Neural crest cell (in vitro differentiated cells): Measurements from ENCODE around the gene CPVL. TPM values are rescaled to one million over a fixed set of nuclear protein-coding genes. Genes with fewer than 3 reads are reported as not detected.

Source experiments
- DNase-seq: peaks from one replicate; pipeline ENCODE4 v3.0.0; 2021; ENCODE audit warnings: low read depth, mixed read lengths, low spot score
- H3K27ac Mint-ChIP-seq: one replicate; pipeline ENCODE4 v1.8.0; 2021; ENCODE audit warnings: mild to moderate bottlenecking, mixed read lengths; ENCODE audit not compliant: unreplicated experiment
- H3K27me3 Mint-ChIP-seq: 2 replicates; pipeline ENCODE4 v1.8.0; 2021; ENCODE audit warnings: low read depth, mild to moderate bottlenecking, mixed read lengths
- H3K36me3 Mint-ChIP-seq: 2 replicates; pipeline ENCODE4 v1.8.0; 2021; ENCODE audit warnings: low read depth, mild to moderate bottlenecking, mixed read lengths
- H3K4me1 Mint-ChIP-seq: 2 replicates; pipeline ENCODE4 v1.8.0; 2021; ENCODE audit warnings: mixed read lengths
- H3K4me3 Mint-ChIP-seq: one replicate; pipeline ENCODE4 v1.8.0; 2021; ENCODE audit warnings: mild to moderate bottlenecking, mixed read lengths
- H3K9me3 Mint-ChIP-seq: 2 replicates; pipeline ENCODE4 v1.8.0; 2021; ENCODE audit warnings: mixed read lengths
- CTCF ChIP-seq: fragments of 200-600 bp; sonication (generic); conservative IDR thresholded peaks from 2 replicates; pipeline ENCODE4 v1.5.0; 2021; ENCODE audit warnings: antibody characterized with exemption, mild to moderate bottlenecking
- total RNA-seq: library from RNA; stranded (reverse); gene quantifications from 2 replicates; pipeline ENCODE4 v1.2.1, GENCODE V29; 2021

The CPVL gene
- total RNA-seq, 1 donor from 2014 or later = 31.3 TPM

GRCh38 chr7:28957751-28958234 is 188.5 kb downstream of the CPVL start:
- no peaks in the 10 kb centered on the region for H3K36me3 Mint-ChIP-seq
- no peaks in the 10 kb centered on the region for H3K9me3 Mint-ChIP-seq
- H3K27ac Mint-ChIP-seq = peak overlapping the region; percentile 16
- H3K27me3 Mint-ChIP-seq = peaks cover 20% of the 10 kb centered on the region
- peak; percentile 27 for TF ChIP-seq CTCF
- DNase-seq = no peak
- peaks cover 42% of the 10 kb centered on the region for H3K4me1 Mint-ChIP-seq
- peak overlapping the region; percentile 95 for H3K4me3 Mint-ChIP-seq

- H3K4me3 Mint-ChIP-seq = peak overlapping the region; percentile 95
- no peaks in the 10 kb centered on the region for H3K9me3 Mint-ChIP-seq
- TF ChIP-seq CTCF = no peak
- H3K27me3 Mint-ChIP-seq = peaks cover 20% of the 10 kb centered on the region
- no peaks in the 10 kb centered on the region for H3K36me3 Mint-ChIP-seq
- peak overlapping the region; percentile 16 for H3K27ac Mint-ChIP-seq
- peaks cover 45% of the 10 kb centered on the region for H3K4me1 Mint-ChIP-seq
- DNase-seq = peak; percentile 46
Observed at GRCh38 chr7:28957064-28957750, 189.1 kb downstream of the CPVL start.

GRCh38 chr7:28956608-28957063 is 189.7 kb downstream of the CPVL start:
- H3K36me3 Mint-ChIP-seq = no peaks in the 10 kb centered on the region
- peaks cover 20% of the 10 kb centered on the region for H3K27me3 Mint-ChIP-seq
- peaks cover 48% of the 10 kb centered on the region for H3K4me1 Mint-ChIP-seq
- peak; percentile 65 for TF ChIP-seq CTCF
- peak overlapping the region; percentile 95 for H3K4me3 Mint-ChIP-seq
- no peaks in the 10 kb centered on the region for H3K9me3 Mint-ChIP-seq
- H3K27ac Mint-ChIP-seq = no peak overlapping the region
- DNase-seq = peak; percentile 76

GRCh38 chr7:28955718-28956607 is 190.4 kb downstream of the CPVL start:
- no peaks in the 10 kb centered on the region for H3K36me3 Mint-ChIP-seq
- H3K4me3 Mint-ChIP-seq = peak overlapping the region; percentile 80
- no peak overlapping the region for H3K27ac Mint-ChIP-seq
- TF ChIP-seq CTCF = peak; percentile 69
- H3K27me3 Mint-ChIP-seq = peaks cover 20% of the 10 kb centered on the region
- H3K4me1 Mint-ChIP-seq = peaks cover 51% of the 10 kb centered on the region
- H3K9me3 Mint-ChIP-seq = no peaks in the 10 kb centered on the region
- peak; percentile 70 for DNase-seq

GRCh38 chr7:28955356-28955717 is 191.0 kb downstream of the CPVL start:
- peaks cover 51% of the 10 kb centered on the region for H3K4me1 Mint-ChIP-seq
- H3K27me3 Mint-ChIP-seq = peaks cover 20% of the 10 kb centered on the region
- H3K4me3 Mint-ChIP-seq = peak overlapping the region; percentile 80
- no peaks in the 10 kb centered on the region for H3K9me3 Mint-ChIP-seq
- no peak overlapping the region for H3K27ac Mint-ChIP-seq
- TF ChIP-seq CTCF = no peak
- no peaks in the 10 kb centered on the region for H3K36me3 Mint-ChIP-seq
- no peak for DNase-seq
